Neuron (in vitro differentiated cells): ENCODE measurements around the gene SCD.
A peak's percentile ranks its signal among the peaks of the same experiment; 100 is the strongest.

Experiments used
- H2AFZ ChIP-seq: one replicate; pipeline ENCODE4 v1.6.1; 2013; ENCODE audit warnings: low read depth, mild to moderate bottlenecking, inconsistent platforms, low read length, moderate library complexity
- H3K27me3 ChIP-seq: one replicate; pipeline ENCODE4 v1.6.1; 2013; ENCODE audit warnings: low read length; ENCODE audit not compliant: insufficient read depth
- H3K36me3 ChIP-seq: one replicate; pipeline ENCODE4 v1.6.1; 2013; ENCODE audit warnings: low read length; ENCODE audit not compliant: insufficient read depth
- H3K4me1 ChIP-seq: one replicate; pipeline ENCODE4 v1.6.1; 2013; ENCODE audit warnings: low read length; ENCODE audit not compliant: insufficient read depth
- H3K4me3 ChIP-seq: 2 replicates; pipeline ENCODE4 v1.5.1; 2013; ENCODE audit warnings: mild to moderate bottlenecking, low read length, moderate library complexity
- H3K9me3 ChIP-seq: one replicate; pipeline ENCODE4 v1.6.1; 2013; ENCODE audit warnings: low read length

Gene SCD

DNA sequence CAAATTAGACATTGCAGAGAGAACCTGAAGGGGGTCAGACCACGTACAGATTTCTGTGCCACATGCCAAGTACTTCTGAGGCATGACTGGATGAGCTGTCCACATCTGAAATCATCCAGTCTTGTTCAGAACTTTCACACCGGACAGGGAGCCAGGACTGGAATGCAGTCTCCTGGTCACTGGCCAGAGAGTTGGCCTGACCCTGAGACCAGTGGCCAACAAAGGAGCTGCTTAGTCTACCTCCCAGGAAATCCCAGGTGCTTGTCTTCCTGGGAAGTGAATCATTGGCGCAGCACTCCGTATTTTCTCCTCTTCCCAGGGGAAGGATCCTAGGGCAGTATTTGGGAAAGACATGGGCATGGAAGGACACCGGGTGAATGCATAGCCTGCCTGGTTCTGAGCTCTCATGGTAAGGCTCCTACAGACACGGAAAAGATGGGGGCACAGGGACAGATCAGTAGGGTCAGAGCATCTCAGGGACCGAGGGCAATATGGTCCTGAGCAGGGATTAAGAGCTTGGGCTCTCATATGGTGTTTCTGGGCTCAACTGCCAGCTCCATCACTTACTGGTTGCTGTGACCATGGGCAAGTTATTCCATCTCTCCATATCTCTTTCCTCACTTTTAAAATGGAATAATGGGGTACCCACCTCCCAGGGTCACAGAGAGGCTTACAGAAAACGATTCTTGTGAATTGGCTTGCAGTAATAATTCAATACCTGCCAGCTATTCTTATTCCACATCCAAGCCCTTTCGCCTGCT is 1.3 kb upstream of the SCD start:
- Histone ChIP-seq H3K4me1 (peaks cover 48% of the 10 kb centered on the region), H3K36me3 (peaks cover 27% of the 10 kb centered on the region), H3K27me3 (no peaks in the 10 kb centered on the region), H3K4me3 (peak overlapping the region; percentile 82), H3K9me3 (no peaks in the 10 kb centered on the region), H2AFZ (no peak overlapping the region)

DNA sequence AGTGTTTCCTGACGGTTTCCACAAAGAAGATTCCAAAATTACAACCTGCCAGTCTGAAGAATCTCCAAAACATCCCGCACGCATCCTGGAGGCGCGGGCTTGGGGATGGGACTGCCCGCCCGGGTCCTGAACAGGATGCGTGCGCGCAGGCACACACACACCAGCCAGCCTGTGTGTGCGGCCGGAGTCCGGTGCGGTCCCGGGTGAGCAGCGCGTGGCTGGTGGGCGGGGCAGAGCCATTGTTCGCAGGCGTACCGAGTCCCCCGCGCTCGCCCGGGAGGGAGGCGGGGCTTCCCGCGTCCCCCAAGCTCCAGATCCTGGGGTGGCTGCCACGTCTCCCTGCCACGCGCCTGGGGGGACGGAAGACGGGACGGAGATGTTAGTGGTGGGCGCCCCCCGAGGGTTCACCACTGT is 675 bp upstream of the SCD start:
- H3K9me3 ChIP-seq = no peaks in the 10 kb centered on the region
- peaks cover 33% of the 10 kb centered on the region for H3K36me3 ChIP-seq
- peak overlapping the region; percentile 82 for H3K4me3 ChIP-seq
- H2AFZ ChIP-seq = no peak overlapping the region
- H3K4me1 ChIP-seq = peaks cover 48% of the 10 kb centered on the region
- H3K27me3 ChIP-seq = no peaks in the 10 kb centered on the region

DNA sequence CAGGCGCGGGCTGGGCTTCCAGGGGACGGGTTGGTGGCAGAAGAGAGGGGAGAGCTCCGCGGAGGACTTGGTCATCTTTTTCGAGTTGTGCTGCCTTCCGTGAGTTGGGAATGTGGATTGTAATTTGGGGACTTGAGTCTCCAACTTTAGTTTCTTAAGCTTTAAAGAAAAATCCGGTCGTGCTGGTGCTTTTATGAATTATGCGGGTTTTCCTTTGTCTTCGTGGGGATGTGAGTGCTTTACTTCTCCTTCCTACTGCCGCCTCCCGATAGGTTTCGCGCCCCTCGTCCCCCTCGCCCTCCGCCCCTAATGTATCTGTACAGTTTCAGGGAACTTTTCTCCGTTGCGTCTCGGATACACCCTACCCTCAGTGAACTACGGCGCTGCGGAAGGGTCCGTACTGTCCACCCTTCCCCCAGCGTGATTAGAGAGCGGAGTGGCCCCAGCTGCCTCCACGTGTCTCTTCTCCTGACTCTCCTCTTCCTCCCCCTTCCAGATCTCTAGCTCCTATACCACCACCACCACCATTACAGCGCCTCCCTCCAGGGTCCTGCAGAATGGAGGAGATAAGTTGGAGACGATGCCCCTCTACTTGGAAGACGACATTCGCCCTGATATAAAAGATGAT is 649 bp downstream of the SCD start:
- peaks cover 46% of the 10 kb centered on the region for H3K36me3 ChIP-seq

DNA sequence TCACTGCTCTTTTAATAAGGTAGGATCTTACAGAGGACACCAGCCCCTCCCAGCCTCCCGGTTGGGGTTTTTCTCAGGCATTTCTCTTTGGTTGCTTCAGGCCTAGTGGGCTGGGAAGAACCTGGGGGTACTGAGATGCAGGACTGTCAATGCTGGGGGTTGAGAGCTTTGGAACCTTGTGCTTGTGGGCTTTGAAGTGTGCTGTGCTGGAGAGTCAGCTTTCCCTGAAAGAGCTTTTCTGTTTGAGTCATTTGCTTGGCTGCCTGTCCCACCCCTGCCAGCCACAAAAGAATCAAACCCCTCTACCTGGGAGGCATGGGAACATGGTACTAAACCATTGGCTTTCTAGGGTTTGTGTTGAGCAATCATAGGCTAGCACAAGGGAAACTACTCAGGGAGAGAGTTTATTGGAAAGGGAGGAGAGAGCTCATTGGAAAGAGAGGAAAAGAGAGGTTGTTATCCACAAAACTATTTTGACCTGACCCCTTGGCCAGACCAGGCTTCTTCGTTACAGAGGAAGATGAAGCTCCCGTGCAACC is 1.4 kb downstream of the SCD start:
- H3K4me3 ChIP-seq = peak overlapping the region; percentile 82
- no peaks in the 10 kb centered on the region for H3K27me3 ChIP-seq
- no peaks in the 10 kb centered on the region for H3K9me3 ChIP-seq
- H2AFZ ChIP-seq = no peak overlapping the region
- H3K4me1 ChIP-seq = peaks cover 45% of the 10 kb centered on the region
- peaks cover 52% of the 10 kb centered on the region for H3K36me3 ChIP-seq

More for the DNA sequence above, 649 bp downstream of the SCD start:
- no peak overlapping the region for H2AFZ ChIP-seq
- no peaks in the 10 kb centered on the region for H3K9me3 ChIP-seq
- H3K4me1 ChIP-seq = peaks cover 45% of the 10 kb centered on the region
- peak overlapping the region; percentile 82 for H3K4me3 ChIP-seq
- no peaks in the 10 kb centered on the region for H3K27me3 ChIP-seq

DNA sequence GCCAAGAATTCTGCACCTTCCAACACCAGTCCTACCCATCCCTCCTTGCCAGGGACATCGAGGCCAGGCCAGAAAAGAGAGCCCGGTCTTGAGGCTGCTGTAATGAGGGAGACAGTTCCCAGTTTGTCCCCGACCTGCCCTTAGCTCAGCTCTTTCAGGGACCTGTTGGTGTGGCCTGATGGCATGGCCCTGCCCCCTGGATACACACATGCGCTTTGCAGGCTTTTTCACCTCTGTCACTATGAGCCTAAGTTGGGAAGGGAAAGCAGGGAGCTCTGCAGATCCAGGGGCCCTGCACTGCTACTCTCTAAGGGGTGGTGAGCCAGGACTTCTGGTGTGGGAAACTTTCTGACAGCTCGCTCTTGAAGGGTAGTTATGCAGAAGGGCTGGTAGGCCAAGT is 2.1 kb downstream of the SCD start:
- no peaks in the 10 kb centered on the region for H3K9me3 ChIP-seq
- H3K4me1 ChIP-seq = peaks cover 45% of the 10 kb centered on the region
- peak overlapping the region; percentile 82 for H3K4me3 ChIP-seq
- H3K36me3 ChIP-seq = peaks cover 58% of the 10 kb centered on the region
- H3K27me3 ChIP-seq = no peaks in the 10 kb centered on the region
- H2AFZ ChIP-seq = no peak overlapping the region

DNA sequence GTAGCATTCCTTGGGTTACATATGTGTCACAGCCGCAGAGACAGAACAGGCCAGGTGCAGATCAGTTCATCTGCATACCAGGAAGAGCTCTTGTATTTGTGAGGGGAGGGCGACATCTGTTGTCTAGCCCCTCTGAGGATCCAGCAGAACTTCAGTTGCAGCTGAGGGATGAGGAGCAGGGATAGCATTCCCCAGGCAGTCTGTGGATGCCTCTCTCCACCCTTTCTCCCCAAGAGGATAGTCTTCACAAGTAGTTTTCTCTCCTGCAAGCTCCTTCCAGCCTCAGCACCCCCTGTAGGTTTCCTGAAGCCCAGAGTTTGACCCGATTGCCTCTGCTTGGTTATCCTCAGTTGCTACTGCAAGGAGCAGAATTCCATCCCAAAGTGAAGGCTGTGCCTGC is 2.6 kb downstream of the SCD start:
- H3K4me3 ChIP-seq = peak overlapping the region; percentile 82
- H3K36me3 ChIP-seq = peaks cover 64% of the 10 kb centered on the region
- no peaks in the 10 kb centered on the region for H3K9me3 ChIP-seq
- peaks cover 45% of the 10 kb centered on the region for H3K4me1 ChIP-seq
- H3K27me3 ChIP-seq = no peaks in the 10 kb centered on the region
- H2AFZ ChIP-seq = no peak overlapping the region

DNA sequence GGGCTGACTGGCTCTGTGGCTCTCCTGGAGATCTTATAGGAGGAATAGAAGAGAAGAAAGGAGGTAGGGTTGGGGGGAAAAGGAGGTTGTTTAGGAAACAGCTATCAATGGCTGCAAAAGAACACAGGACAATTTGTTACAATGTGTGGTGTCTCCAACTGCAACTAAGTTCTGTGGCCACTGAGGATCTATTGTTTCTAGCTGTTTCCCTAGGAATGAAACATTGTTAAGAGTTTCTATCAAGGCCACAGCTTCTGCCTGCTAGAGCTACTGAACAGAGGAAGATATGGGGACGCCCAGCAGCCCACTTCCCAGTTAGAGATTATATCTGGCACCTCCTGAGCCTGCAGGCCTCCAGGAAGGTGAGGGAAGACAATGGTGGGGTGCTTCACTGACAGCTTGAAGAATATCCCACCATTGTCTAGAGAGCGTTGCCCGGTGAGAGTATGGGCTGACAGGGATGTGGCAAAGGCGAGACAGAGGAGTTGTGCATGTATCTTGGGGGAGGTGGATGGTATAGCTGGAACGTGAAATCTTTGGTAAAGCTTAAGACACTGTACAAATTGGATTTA is 4.0 kb downstream of the SCD start:
- H3K36me3 ChIP-seq = peaks cover 77% of the 10 kb centered on the region

DNA sequence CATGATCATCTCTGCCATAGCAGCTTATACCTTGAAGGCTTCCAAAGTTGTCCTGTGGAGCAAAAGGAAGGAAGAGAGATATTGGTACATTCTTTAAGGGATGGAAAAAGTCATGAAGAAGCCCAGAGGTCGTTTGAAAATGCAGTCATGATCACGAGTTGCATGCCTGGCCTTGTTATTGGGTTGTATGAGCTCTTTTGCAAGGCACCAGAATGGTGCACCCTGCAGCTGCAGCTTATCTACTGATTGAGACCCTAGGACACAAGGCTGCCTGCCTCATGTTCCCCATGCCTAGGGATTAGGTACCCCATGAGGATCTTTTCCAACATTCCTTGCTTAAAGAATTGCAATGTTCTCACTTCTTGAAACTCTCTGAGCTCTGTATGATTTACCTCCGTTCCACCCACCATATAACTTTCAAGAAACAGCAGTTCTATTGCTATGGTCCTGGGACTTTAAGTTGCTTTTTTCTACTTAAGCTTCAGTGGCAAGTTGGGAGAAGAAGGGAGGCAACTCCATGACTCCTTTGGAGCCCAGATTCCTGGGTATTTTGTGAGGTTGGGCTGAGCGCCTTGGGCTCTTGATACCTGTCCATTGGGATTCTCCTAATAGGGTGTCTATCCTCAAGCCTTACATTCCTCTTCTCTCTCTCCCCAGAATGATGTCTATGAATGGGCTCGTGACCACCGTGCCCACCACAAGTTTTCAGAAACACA is 6.9 kb downstream of the SCD start:
- no peak overlapping the region for H2AFZ ChIP-seq
- peaks cover 24% of the 10 kb centered on the region for H3K4me1 ChIP-seq
- no peaks in the 10 kb centered on the region for H3K27me3 ChIP-seq
- no peaks in the 10 kb centered on the region for H3K9me3 ChIP-seq
- H3K4me3 ChIP-seq = no peak overlapping the region
- H3K36me3 ChIP-seq = peaks cover 91% of the 10 kb centered on the region

More for the DNA sequence above, 4.0 kb downstream of the SCD start:
- H3K9me3 ChIP-seq = no peaks in the 10 kb centered on the region
- H3K27me3 ChIP-seq = no peaks in the 10 kb centered on the region
- no peak overlapping the region for H3K4me3 ChIP-seq
- peaks cover 38% of the 10 kb centered on the region for H3K4me1 ChIP-seq
- no peak overlapping the region for H2AFZ ChIP-seq

DNA sequence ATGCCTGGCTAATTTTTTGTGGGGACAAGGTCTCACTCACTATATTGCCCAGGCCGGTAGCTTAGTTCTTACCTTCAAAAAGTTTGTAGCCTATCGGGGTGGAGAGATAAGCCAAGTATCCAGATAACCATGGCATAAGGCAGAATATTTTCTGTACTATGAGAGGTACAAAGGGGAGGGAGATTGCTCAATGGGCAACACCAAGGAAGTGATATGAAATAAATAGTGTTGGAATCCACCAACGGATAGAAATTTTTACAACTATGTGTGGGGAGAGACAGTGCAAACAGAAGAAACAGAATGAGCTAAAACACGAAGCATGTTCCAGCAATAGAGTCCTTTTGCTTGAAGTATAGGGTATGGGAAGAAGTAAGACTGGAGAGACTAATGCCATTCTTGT is 8.1 kb downstream of the SCD start:
- H3K9me3 ChIP-seq = no peaks in the 10 kb centered on the region
- H3K27me3 ChIP-seq = no peaks in the 10 kb centered on the region
- H3K4me3 ChIP-seq = no peak overlapping the region
- H2AFZ ChIP-seq = no peak overlapping the region
- peaks cover 15% of the 10 kb centered on the region for H3K4me1 ChIP-seq
- H3K36me3 ChIP-seq = peaks cover 91% of the 10 kb centered on the region

DNA sequence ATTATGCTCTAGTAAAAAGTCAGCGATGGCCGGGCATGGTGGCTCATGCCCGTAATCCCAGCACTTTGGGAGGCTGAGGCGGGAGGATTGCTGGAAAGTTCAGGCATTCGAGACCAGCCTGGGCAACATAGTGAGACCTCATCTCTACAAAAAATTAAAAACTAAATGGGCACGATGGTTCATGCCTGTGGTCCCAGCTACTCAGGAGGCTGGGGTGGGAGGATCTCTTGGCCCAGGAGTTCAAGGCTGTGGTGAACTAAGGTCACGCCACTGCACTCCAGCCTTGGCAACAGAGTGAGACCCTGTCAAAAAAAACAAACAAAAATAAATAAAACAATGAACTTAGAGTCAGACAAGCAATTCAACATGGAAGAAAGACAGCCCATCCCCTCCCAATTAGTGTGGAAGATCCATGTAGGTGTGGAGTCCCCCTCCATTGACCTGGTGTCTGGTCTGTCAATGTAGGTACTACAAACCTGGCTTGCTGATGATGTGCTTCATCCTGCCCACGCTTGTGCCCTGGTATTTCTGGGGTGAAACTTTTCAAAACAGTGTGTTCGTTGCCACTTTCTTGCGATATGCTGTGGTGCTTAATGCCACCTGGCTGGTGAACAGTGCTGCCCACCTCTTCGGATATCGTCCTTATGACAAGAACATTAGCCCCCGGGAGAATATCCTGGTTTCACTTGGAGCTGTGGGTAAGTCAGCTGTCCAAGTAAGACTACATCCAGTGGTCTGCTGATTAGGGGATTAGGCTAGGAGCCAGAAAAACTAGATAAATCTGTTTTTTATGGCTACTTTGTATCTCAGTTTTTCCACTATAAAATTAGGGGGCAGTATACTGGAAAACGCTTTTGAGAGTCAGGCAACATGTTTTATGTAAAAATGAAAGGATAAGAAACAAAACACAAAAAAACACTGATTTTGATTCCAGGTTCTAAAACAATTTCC is 9.3 kb downstream of the SCD start:
- Histone ChIP-seq H3K4me3 (no peak overlapping the region), H3K36me3 (peaks cover 91% of the 10 kb centered on the region), H3K27me3 (no peaks in the 10 kb centered on the region), H2AFZ (no peak overlapping the region), H3K4me1 (peaks cover 10% of the 10 kb centered on the region), H3K9me3 (no peaks in the 10 kb centered on the region)

DNA sequence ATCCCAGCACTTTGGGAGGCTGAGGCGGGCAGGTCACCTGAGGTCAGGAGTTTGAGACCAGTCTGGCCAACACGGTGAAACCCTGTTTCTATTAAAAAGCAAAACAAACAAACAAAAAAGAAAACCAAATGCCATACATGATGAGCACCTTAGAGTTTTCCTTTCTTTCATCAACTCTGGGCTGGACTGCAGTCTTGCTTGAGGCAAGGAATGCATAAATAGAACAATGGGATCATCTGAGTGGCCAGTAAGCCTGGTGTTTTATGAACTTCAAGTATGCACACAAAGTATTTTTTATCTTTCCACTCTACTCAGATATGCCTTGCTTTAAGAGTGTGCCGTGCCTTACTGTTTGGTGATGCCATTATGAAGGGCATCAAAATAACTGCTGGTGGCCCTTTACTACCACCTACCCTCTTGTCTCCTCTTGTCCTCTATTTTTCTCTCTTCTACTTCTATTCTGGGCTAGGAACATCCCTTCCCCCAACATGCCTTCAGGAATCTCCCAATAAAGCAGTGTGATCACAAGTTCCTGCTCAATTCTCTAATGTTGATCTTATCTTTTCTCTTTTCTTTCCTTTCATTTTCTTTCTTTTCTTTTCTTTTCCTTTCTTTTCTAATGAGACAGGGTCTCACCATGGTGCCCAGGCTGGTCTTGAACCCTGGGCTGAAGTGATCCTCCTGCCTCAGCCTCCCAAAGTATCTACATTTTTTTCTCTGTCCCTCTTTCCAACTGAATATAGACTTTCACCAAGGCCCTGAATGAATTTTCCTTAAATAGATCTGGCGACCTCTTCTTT is 10.2 kb downstream of the SCD start:
- H3K4me3 ChIP-seq = no peak overlapping the region
- H3K9me3 ChIP-seq = no peaks in the 10 kb centered on the region
- H2AFZ ChIP-seq = no peak overlapping the region
- peaks cover 14% of the 10 kb centered on the region for H3K4me1 ChIP-seq
- H3K27me3 ChIP-seq = no peaks in the 10 kb centered on the region
- H3K36me3 ChIP-seq = peaks cover 90% of the 10 kb centered on the region
